ENCODE measurements around the gene EPAS1.

Gene EPAS1

GRCh38 chr2:46336283-46336959, 39.2 kb downstream of the EPAS1 start:
- H3K9ac ChIP-seq (ENCODE audit: insufficient read length, low read depth): no peak overlapping the region
- DNase-seq (ENCODE audit: low read depth, low spot score): no peak

DNA sequence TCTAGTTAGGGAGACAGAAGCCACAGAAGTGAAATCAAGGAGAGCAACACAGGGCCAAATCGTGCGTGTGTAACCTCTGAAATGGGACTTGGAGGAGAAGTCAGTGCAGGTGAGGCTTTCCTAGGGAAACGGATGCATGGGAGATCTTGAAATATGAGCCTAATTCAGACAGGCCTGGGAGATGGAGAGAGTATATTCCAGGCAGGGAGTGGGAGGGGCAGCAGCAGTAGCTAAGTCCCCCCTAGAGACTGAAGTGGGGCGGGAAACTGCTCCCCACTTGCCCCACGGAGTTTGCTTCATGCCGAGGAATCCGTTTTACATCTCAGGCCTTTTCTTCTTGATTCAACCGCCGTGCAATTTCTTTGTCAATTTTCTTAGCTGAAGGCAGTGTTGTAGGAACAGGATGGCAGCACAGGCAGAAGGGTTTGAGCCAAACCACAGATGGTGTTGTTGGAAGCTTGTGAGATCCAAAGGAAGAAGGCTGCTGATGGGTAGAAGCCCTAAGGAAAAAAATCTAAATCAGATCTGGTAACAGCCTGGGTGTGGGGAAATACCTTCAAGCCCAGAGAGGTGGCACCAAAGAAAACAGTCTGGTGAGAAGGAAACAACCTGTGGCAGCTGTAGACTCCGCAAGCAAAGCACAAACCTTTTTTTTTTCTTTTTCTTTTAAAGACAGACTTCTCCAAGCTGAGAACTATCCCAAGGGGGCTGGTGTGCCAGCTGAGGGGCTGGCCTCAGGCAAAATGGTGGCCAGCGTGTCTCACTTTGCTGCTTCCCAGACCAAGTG, 40.2 kb downstream of the EPAS1 start:
- H3K9me3 ChIP-seq (ENCODE audit: insufficient read depth, low read length): no peaks in the 10 kb centered on the region
- no peak overlapping the region for H3K4me3 ChIP-seq (ENCODE audit: insufficient read length, low read depth)
- no peaks in the 10 kb centered on the region for H3K36me3 ChIP-seq (ENCODE audit: insufficient read depth, insufficient read length, low read length)
- no peak for DNase-seq (ENCODE audit: low read depth, low spot score)
- H3K27me3 ChIP-seq (ENCODE audit: insufficient read depth, insufficient read length): no peaks in the 10 kb centered on the region
- TF ChIP-seq ZNF274 (IDR thresholded peaks at IDR 0.05; ENCODE audit: low read depth, low read length) (no peak), YY1 (IDR thresholded peaks at IDR 0.05; ENCODE audit: insufficient read depth, insufficient read length) (no peak), SUZ12 (IDR thresholded peaks at IDR 0.05; ENCODE audit: extremely low read depth, insufficient read depth, insufficient read length) (no peak)
- no peak overlapping the region for H3K9ac ChIP-seq (ENCODE audit: insufficient read length, low read depth)
- peaks cover 3% of the 10 kb centered on the region for H3K4me1 ChIP-seq (ENCODE audit: insufficient read depth, insufficient read length)

More at GRCh38 chr2:46336283-46336959, 39.2 kb downstream of the EPAS1 start:
- Histone ChIP-seq H3K4me3 (ENCODE audit: insufficient read length, low read depth) (no peak overlapping the region), H3K4me1 (ENCODE audit: insufficient read depth, insufficient read length) (peaks cover 3% of the 10 kb centered on the region), H3K36me3 (ENCODE audit: insufficient read depth, insufficient read length, low read length) (no peaks in the 10 kb centered on the region), H3K9me3 (ENCODE audit: insufficient read depth, low read length) (no peaks in the 10 kb centered on the region), H3K27me3 (ENCODE audit: insufficient read depth, insufficient read length) (no peaks in the 10 kb centered on the region)
- TF ChIP-seq YY1 (IDR thresholded peaks at IDR 0.05; ENCODE audit: insufficient read depth, insufficient read length): no peak
- TF ChIP-seq SUZ12 (IDR thresholded peaks at IDR 0.05; ENCODE audit: extremely low read depth, insufficient read depth, insufficient read length): no peak
- TF ChIP-seq ZNF274 (IDR thresholded peaks at IDR 0.05; ENCODE audit: low read depth, low read length): no peak

GRCh38 chr2:46338674-46339073, 41.5 kb downstream of the EPAS1 start:
- TF ChIP-seq YY1 (IDR thresholded peaks at IDR 0.05; ENCODE audit: insufficient read depth, insufficient read length): no peak
- no peak for TF ChIP-seq SUZ12 (IDR thresholded peaks at IDR 0.05; ENCODE audit: extremely low read depth, insufficient read depth, insufficient read length)
- no peak for TF ChIP-seq ZNF274 (IDR thresholded peaks at IDR 0.05; ENCODE audit: low read depth, low read length)
- Histone ChIP-seq H3K4me1 (ENCODE audit: insufficient read depth, insufficient read length) (peaks cover 3% of the 10 kb centered on the region), H3K27me3 (ENCODE audit: insufficient read depth, insufficient read length) (no peaks in the 10 kb centered on the region), H3K4me3 (ENCODE audit: insufficient read length, low read depth) (no peak overlapping the region), H3K9me3 (ENCODE audit: insufficient read depth, low read length) (no peaks in the 10 kb centered on the region), H3K36me3 (ENCODE audit: insufficient read depth, insufficient read length, low read length) (no peaks in the 10 kb centered on the region), H3K9ac (ENCODE audit: insufficient read length, low read depth) (no peak overlapping the region)
- no peak for DNase-seq (ENCODE audit: low read depth, low spot score)

DNA sequence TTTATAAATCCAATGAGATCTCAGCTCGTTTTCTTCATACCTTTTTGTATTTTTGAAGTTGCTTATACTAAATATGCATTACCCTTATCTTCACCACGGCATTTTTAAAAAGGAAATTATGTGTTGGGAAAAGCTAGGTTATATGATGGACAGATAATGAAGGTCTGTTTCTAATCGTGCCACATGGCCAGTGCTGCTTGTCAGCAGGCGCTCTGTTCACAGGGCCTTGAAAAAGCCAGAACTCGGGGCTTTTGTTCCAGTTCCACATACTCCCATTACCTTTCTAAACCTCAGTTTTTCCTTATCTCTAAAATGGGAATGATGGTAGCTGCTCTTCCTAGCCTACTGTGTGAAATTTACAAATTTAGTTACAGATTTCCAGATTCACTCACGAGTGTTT, 42.0 kb downstream of the EPAS1 start:
- peaks cover 3% of the 10 kb centered on the region for H3K4me1 ChIP-seq (ENCODE audit: insufficient read depth, insufficient read length)
- H3K4me3 ChIP-seq (ENCODE audit: insufficient read length, low read depth): no peak overlapping the region
- TF ChIP-seq ZNF274 (IDR thresholded peaks at IDR 0.05; ENCODE audit: low read depth, low read length): no peak
- no peak for TF ChIP-seq SUZ12 (IDR thresholded peaks at IDR 0.05; ENCODE audit: extremely low read depth, insufficient read depth, insufficient read length)
- no peak for TF ChIP-seq YY1 (IDR thresholded peaks at IDR 0.05; ENCODE audit: insufficient read depth, insufficient read length)
- H3K27me3 ChIP-seq (ENCODE audit: insufficient read depth, insufficient read length): no peaks in the 10 kb centered on the region
- no peaks in the 10 kb centered on the region for H3K9me3 ChIP-seq (ENCODE audit: insufficient read depth, low read length)
- no peak for DNase-seq (ENCODE audit: low read depth, low spot score)
- H3K9ac ChIP-seq (ENCODE audit: insufficient read length, low read depth): no peak overlapping the region
- no peaks in the 10 kb centered on the region for H3K36me3 ChIP-seq (ENCODE audit: insufficient read depth, insufficient read length, low read length)

DNA sequence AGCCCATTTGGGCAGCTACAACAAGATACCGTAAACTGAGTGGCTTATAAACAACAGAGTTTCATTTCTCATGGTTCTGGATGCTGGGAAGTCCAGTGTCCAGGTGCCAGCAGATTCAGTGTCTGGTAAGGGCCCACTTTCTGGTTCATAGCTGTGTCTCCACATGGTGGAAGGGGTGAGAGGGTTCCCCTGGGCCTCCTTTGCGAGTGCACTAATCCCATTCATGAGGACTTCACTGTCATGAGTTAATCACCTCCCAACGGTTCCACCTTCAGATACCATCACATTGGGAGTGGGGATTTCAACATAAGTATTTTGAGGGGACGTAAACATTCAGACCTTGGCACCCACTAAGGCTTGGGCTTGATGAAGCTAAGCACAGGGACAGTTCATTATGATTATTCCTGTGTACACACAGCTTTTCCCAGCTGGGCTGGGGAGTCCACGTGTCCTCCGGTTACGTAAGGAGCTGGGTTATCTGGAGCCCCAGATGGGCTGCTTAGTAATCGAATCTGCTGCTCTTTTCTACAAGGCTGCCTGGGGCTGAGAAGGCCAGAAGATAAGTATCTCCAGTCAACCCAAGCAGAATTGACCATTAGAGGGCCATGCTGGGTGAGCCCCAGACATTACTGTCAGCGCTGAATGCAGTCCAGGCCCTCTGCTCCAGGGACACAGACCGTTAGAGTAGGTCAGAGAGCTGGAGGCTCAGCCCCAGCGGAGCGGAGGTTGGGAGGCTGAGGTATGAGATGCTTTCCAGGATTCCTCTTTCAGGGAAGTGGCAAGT, 42.7 kb downstream of the EPAS1 start:
- no peak for DNase-seq (ENCODE audit: low read depth, low spot score)
- peaks cover 3% of the 10 kb centered on the region for H3K4me1 ChIP-seq (ENCODE audit: insufficient read depth, insufficient read length)
- TF ChIP-seq YY1 (IDR thresholded peaks at IDR 0.05; ENCODE audit: insufficient read depth, insufficient read length) (no peak), SUZ12 (IDR thresholded peaks at IDR 0.05; ENCODE audit: extremely low read depth, insufficient read depth, insufficient read length) (no peak), ZNF274 (IDR thresholded peaks at IDR 0.05; ENCODE audit: low read depth, low read length) (no peak)

GRCh38 chr2:46340740-46341420, 43.7 kb downstream of the EPAS1 start:
- H3K9me3 ChIP-seq (ENCODE audit: insufficient read depth, low read length): no peaks in the 10 kb centered on the region
- H3K36me3 ChIP-seq (ENCODE audit: insufficient read depth, insufficient read length, low read length): no peaks in the 10 kb centered on the region
- TF ChIP-seq ZNF274 (IDR thresholded peaks at IDR 0.05; ENCODE audit: low read depth, low read length) (no peak), YY1 (IDR thresholded peaks at IDR 0.05; ENCODE audit: insufficient read depth, insufficient read length) (no peak), SUZ12 (IDR thresholded peaks at IDR 0.05; ENCODE audit: extremely low read depth, insufficient read depth, insufficient read length) (no peak)
- H3K4me1 ChIP-seq (ENCODE audit: insufficient read depth, insufficient read length): peaks cover 3% of the 10 kb centered on the region
- no peak overlapping the region for H3K4me3 ChIP-seq (ENCODE audit: insufficient read length, low read depth)
- DNase-seq (ENCODE audit: low read depth, low spot score): no peak
- H3K27me3 ChIP-seq (ENCODE audit: insufficient read depth, insufficient read length): no peaks in the 10 kb centered on the region
- no peak overlapping the region for H3K9ac ChIP-seq (ENCODE audit: insufficient read length, low read depth)

More for the DNA sequence above, 42.7 kb downstream of the EPAS1 start:
- H3K9me3 ChIP-seq (ENCODE audit: insufficient read depth, low read length): no peaks in the 10 kb centered on the region
- H3K27me3 ChIP-seq (ENCODE audit: insufficient read depth, insufficient read length): no peaks in the 10 kb centered on the region
- H3K4me3 ChIP-seq (ENCODE audit: insufficient read length, low read depth): no peak overlapping the region
- no peaks in the 10 kb centered on the region for H3K36me3 ChIP-seq (ENCODE audit: insufficient read depth, insufficient read length, low read length)
- H3K9ac ChIP-seq (ENCODE audit: insufficient read length, low read depth): no peak overlapping the region
